ENCODE results near the gene SPAG9.

The SPAG9 gene

DNA sequence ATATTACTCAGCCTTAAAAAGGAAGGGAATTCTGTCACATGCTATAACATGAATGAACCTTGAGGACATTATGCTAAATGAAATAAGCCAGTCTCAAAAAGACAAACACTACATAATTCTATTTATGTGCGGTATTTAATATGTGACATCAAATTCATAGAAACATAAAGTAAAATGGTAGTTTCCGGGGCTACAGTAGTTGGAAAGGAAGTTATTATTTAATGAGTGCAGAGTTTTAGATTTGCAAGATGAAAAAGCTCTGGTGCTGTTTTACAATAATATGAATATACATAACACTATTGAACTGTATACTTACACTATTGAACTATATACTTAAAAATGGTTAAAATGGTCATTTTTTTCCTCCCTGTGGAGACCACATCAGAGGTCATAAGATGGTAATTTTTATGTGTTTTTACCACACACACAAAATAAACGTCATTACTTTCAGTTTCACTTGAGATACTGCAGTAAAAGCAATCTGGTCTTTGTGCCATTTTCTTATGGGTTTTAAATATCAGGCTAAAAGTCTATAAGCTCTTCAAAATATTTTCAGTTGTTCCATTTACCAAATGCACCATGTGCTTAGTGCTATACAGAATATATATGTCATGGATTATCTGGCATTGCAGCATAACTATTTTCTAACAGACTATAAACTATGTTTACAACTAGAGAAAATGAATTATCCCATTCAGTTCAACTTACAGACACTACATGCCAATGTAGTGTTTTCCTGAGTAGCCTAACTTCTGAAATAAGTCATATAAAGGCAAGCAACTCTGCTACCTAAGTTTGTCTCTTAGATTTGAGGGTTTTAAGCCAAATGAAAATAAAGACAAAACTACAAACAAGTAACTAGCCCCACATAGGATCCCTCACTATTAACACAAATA lies 90.9 kb downstream of the SPAG9 start:
- DNase-seq = no peak

DNA sequence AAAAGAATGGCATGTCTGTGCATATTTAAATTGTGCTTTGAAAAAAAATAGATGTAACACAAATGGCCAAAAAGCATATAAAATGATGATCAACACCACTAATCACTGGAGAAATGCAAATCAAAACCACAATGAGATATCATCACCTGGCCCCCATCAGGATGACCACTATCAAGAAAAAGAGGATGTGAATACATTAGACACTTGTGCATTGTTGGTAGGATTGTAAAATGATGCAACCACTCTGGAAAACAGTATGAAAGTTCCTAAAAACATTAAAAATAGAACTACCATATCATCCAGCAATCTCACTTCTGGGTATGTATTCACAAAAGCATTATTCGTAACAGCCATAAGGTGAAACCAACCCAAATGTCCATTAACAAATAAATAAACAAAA lies 91.5 kb downstream of the SPAG9 start:
- no peak for DNase-seq

DNA sequence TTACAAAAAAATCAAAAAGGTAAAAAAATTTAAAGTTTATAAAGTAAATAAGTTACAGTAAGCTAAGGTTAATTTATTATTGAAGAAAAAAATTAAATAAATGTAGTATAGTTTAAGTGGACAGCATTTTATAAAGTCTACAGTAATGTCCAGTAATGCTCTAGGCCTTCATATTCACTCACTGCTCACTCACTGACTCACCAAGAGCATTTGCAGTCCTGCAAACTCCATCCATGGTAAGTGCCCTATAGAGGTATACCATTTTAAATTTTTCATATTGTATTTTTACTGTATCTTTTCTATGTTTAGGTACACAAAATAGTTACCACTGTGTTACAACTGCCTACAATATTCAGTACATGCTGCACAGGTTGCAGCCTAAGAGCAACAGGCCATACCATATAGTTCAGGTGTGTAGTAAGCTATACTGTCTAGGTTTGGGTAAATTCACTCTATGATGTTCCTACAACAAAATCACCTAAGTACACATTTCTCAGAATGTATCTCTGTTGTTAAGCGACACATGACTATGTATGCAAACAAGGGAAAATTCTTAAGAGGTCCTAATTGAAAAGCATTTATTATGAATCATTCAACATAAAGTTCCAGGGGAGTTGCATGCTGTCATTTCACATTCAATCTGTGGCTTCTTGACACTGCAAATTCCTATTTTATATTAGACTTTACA lies 92.3 kb downstream of the SPAG9 start:
- no peak for DNase-seq

DNA sequence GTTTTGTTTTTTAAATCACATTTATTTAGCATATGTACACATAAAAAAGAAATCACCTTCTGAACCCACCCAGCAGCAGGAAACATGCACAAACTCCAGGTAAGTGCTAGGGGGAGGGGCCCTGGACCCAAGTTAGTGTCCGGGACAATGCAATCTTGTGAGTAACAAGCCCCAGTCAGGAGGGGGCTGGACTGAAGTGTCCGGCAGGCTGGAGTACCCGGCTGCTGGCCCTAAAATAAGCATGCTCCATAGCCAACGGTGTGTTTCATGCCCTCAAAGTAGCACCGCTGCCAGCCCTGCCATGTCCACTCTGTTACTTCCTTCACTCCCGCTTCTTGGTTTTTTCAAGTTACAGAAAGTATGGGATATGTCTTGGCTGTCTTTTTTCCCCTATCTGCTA lies 102.1 kb downstream of the SPAG9 start:
- no peak for DNase-seq

DNA sequence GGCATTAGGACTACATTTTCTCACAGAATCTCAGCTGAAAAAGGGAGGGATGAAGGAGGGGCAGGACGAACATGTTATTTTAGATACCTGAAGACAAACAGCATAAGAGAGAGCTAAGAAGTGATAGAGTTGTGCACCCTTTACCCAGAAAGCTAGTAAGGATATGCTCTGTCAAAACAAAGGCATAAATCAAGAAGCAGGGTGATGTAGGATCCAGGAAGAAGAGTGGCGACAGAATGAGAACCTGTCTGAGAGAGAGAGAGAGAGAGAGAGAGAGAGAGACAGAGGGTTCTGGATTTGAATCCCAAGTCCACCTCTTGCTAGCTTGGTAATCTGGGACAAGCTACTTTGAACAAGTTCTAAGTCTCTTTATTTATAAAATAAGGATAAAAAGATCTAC lies 103.4 kb downstream of the SPAG9 start:
- no peak for DNase-seq

- DNase-seq = no peak
These were observed 104.6 kb downstream of the SPAG9 start for GRCh38 chr17:51016099-51016498.

DNA sequence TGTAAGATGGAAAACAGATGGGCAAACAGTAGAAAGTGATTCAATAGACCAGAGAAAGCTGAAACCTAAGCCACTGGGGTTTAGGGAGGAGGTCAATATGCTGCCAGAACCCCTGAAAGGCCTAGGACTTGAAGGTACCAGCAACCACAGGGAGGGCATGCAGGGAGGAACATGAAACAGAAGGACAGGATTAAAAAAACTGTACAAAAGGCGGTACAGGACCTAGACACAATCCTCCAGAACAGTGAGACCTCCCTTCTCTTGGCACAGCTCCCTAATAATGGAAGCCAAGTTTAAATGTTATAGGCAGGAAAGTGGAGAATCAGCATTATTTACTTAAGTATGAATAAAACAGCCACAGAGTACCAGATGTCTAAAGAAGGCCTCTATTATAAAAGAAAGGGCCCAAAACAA lies 105.5 kb downstream of the SPAG9 start:
- no peak for DNase-seq

DNA sequence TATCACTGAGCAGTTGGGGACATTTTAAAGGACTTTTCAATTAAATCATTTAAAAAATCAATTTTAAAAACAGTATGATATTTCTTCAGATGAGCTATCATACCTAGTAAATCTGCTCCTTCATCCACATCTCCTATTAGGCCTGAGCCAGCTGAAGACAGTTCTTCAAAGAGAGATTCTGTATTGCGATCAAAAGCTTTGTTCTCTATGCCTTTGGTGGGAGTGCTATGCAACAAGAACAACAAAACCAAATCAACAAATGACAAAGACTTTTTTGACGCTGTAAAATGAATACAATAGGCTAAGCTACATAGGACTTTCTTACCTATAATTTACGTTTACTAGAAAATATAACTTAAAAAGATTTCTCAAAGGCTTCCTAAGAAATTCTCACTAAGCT lies 106.5 kb downstream of the SPAG9 start:
- DNase-seq = no peak

GRCh38 chr17:51013322-51013721 lies 107.3 kb downstream of the SPAG9 start:
- no peak for DNase-seq

- DNase-seq = no peak
These were observed 108.1 kb downstream of the SPAG9 start for GRCh38 chr17:51012538-51012937.

GRCh38 chr17:51010173-51010675 lies 110.4 kb downstream of the SPAG9 start:
- DNase-seq = no peak

GRCh38 chr17:51006601-51007000 lies 114.1 kb downstream of the SPAG9 start:
- DNase-seq = no peak

GRCh38 chr17:51005768-51006167 lies 114.9 kb downstream of the SPAG9 start:
- no peak for DNase-seq

DNA sequence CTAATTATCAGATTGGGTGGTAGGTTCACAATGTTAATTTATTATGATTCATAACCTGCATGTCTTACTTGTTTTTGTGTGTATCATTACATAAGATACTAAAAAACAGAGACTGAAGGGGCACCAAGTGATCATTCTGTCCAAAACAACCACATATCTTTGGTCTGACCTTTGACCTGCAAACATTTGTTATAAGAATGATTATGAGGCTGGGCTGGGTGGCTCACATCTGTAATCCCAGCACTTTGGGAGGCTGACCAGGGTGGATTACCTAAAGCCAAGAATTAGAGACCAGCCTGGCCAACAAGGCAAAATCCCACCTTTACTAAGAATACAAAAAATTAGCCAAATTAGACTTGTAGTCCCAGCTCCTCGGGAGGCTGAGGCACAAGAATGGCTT lies 116.4 kb downstream of the SPAG9 start:
- no peak for DNase-seq

DNA sequence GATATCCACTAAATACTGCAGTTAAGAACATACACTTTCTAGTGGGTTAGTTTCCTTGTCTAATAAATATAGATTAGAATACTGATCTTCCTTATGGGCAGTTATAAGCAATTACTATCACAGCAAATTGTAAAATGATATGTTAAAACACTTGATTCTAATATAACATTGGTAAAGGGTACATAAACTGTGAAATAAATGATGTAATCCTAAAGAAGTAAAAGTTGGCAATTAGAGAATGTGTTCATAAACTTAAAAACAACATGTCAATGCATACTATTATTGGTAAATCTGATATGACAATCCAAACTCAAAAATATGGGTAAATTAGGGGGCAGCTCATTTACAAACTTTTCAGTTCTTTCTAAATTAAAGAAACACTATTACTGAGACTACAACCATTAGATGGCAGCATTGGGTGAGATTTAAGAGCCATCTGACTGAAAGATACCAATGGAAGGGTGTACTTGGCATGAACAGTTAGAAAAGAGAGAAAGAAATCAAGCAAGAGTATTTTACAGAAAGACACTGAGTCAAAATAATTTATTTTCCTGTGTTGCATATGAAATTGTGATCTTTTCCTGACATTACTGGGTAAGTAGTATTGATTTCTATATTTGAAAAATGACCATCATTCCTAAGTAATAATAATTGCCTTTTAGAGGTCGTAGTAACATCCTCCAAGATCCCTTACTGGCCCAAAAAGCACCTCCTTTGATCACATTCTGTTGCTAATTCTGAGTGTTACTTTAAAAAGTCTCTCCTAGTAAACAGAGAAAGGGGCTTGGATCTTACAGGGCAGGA lies 119.6 kb downstream of the SPAG9 start:
- peak; percentile 25 for DNase-seq

DNA sequence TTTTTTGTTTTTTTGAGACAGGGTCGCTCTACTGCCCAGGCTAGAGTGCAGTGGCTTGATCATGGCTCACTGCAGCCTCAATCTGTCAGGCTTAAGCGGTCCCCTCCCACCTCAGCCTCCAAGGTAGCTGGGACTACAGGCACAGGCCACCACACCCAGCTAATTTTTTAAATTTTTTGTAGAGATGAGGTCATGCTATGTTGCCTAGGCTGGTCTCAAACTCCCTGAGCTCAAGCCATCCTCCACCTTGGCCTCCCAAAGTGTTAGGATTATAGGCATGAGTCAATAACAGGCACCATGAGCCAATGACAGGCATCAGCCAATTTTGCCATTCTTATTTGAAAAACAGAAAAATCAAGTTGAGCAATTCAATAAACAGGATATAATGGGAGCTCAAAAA lies 125.0 kb downstream of the SPAG9 start:
- DNase-seq = no peak

DNA sequence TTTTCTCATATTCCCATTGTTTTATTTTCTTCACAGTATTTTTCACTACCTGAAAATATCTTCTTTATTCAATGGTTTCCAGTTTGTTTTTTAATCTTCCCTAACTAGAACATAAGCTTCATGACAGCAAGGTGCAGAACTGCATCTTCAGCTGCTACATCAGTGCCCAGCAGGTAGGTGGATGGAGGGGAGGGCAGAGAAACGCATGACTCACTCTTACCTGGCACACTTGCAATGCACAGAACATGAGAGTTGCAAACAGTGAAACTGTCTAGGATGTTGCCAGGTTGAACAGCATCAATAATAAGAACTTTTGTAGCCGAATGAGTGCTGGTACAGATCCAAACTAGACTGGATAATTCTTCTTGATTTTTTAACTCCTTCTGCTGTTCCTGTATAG lies 127.1 kb downstream of the SPAG9 start:
- no peak for DNase-seq

DNA sequence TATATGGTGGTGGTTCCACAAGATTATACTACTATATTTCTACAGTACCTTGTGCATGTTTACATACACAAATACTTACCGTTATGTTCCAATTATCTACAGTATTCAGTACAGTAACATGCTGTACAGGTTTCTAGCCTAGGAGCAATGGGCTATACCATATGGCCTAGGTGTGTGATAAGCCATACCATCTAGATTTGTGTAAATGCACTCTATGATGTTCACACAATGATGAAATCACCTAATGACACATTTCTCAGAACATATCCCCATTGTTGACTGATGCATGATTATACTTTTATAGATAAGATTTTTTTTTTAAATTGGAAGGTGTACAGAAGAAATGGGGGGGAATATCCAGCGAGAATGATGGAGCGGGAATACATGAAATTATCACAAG lies 131.5 kb downstream of the SPAG9 start:
- DNase-seq = no peak

DNA sequence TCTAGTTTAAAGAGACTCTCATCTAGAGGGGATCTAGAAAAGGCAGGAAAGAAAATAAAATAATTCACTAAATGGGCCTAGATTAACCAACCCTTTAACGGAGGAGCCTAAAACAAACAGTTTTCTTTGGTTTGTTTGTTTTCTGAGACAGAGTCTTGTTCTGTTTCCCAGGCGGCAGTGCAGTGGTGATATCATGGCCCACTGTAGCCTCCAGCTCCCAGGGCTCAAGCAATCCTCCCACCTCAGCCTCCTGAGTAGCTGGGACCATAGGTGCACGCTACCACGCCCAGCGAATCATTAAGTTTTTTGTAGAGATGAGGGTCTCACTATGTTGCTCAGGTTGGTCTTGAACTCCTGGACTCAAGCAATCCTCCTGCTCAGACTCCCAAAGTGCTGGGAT lies 132.2 kb downstream of the SPAG9 start:
- no peak for DNase-seq

- DNase-seq = no peak
These were observed 133.5 kb downstream of the SPAG9 start for GRCh38 chr17:50986989-50987660.

DNA sequence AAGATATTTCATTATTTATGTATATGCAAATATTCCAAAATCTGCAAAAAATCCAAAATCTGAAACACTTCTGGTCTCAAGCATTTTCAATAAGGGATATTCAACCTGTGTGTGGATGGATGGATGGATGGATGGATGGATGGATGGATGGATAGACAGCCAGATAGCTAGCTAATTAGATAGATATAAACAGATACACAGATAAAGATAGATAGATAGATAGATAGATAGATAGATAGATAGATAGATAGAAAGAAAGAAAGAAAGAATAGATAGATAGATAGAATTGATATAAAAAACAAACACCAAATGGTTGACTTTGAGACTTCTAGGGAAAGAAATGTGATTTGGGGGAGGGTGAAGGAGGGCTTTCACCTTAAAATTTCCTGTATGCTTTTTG lies 139.4 kb downstream of the SPAG9 start:
- no peak for DNase-seq

- no peak for DNase-seq
These were observed 141.1 kb downstream of the SPAG9 start for GRCh38 chr17:50979524-50979927.

Measured in CD4-positive, alpha-beta T cell treated with Interleukin-17A for 4 hours (primary cell).